ENCODE measurements around the gene JAZF1.

The JAZF1 gene

DNA sequence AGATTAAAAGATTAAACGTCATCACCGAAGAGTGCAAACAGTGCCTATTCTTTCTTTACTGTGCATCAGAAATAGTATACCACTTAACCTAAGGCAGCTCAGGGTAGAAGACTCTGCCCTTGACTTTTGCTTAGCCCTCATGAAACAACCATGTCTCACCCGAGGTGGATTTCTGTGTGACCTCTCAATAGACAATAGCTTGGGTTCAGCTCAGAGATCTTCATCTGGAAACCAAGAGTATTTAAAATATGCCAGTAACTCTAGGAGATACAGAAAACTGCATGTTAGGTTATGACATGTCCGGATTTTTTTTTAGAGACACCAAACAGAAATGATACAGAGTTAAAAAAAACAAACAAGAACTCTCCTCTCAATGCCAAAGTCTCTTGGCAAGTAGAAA, 75.8 kb downstream of the JAZF1 start:
- Histone ChIP-seq H3K27ac (ENCODE audit: low read depth, low read length) (no peak overlapping the region), H3K9me3 (ENCODE audit: control insufficient read depth in 5 of 5, low read length in 5 of 5) (no peaks in the 10 kb centered on the region), H3K4me1 (ENCODE audit: control insufficient read depth in 5 of 5, insufficient read depth in 5 of 5, low read length in 5 of 5) (peaks cover 0 to 3% (median 0%) of the 10 kb centered on the region in 5 donors), H3K9ac (ENCODE audit: low read length in 5 of 5) (no peak overlapping the region), H3K36me3 (ENCODE audit: control insufficient read depth in 5 of 5, insufficient read depth in 5 of 5, low read length in 5 of 5) (no peaks in the 10 kb centered on the region), H3K27me3 (ENCODE audit: control insufficient read depth in 5 of 5, insufficient read depth in 4 of 5, low read length in 5 of 5) (no peaks in the 10 kb centered on the region), H3K4me3 (ENCODE audit: low read depth in 1 of 5, low read length in 5 of 5) (no peak overlapping the region)

DNA sequence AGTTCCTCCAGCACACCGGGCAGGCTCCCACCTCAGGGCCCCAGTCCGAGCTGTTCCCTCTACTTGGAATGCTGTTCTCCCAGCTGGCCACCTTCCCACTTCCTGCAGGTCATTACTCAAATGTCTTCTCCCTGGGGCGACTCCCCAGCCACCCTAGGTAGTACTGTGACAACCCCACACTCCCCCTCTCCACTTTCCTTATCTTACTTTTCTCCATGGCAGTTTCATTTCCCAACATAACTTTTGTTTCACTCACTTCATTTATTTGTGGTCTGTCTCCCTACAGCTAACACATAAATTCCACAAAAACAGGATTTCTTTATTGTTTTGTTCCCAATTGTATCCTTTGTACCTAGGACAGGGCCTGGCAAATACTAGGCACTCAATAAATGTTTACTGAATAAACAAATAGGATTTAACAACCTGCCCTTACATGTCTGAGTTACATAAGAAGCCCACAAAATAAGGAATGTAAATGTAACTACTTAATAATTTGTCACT, 76.5 kb downstream of the JAZF1 start:
- Histone ChIP-seq H3K9me3 (ENCODE audit: control insufficient read depth in 5 of 5, low read length in 5 of 5) (no peaks in the 10 kb centered on the region), H3K4me1 (ENCODE audit: control insufficient read depth in 5 of 5, insufficient read depth in 5 of 5, low read length in 5 of 5) (peaks cover 0 to 3% (median 0%) of the 10 kb centered on the region in 5 donors), H3K27ac (ENCODE audit: low read depth, low read length) (no peak overlapping the region), H3K27me3 (ENCODE audit: control insufficient read depth in 5 of 5, insufficient read depth in 4 of 5, low read length in 5 of 5) (no peaks in the 10 kb centered on the region), H3K9ac (ENCODE audit: low read length in 5 of 5) (no peak overlapping the region), H3K4me3 (ENCODE audit: low read depth in 1 of 5, low read length in 5 of 5) (no peak overlapping the region), H3K36me3 (ENCODE audit: control insufficient read depth in 5 of 5, insufficient read depth in 5 of 5, low read length in 5 of 5) (no peaks in the 10 kb centered on the region)

DNA sequence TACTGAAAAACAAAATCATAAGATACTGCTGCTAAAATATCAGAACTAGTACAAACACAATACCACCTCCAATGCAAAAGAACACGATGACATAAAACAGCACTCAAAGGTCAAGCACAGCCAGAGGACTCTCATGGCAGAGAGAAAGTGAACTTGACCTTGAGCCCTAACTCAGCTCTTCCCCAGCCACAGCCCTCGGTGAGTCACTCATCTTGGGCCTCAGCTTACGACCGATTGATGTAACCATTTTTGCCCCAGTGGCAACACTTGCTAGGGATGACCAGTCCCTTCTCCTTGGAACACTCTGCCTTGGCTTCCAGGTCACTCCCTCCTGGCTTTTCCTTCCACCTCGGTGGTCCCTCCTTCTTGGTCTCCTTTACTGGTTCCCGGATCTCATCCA, 77.8 kb downstream of the JAZF1 start:
- Histone ChIP-seq H3K36me3 (ENCODE audit: control insufficient read depth in 5 of 5, insufficient read depth in 5 of 5, low read length in 5 of 5) (no peaks in the 10 kb centered on the region), H3K4me3 (ENCODE audit: low read depth in 1 of 5, low read length in 5 of 5) (no peak overlapping the region), H3K4me1 (ENCODE audit: control insufficient read depth in 5 of 5, insufficient read depth in 5 of 5, low read length in 5 of 5) (peaks cover 0 to 3% (median 0%) of the 10 kb centered on the region in 5 donors), H3K27me3 (ENCODE audit: control insufficient read depth in 5 of 5, insufficient read depth in 4 of 5, low read length in 5 of 5) (no peaks in the 10 kb centered on the region), H3K9ac (ENCODE audit: low read length in 5 of 5) (no peak overlapping the region), H3K9me3 (ENCODE audit: control insufficient read depth in 5 of 5, low read length in 5 of 5) (no peaks in the 10 kb centered on the region), H3K27ac (ENCODE audit: low read depth, low read length) (no peak overlapping the region)

DNA sequence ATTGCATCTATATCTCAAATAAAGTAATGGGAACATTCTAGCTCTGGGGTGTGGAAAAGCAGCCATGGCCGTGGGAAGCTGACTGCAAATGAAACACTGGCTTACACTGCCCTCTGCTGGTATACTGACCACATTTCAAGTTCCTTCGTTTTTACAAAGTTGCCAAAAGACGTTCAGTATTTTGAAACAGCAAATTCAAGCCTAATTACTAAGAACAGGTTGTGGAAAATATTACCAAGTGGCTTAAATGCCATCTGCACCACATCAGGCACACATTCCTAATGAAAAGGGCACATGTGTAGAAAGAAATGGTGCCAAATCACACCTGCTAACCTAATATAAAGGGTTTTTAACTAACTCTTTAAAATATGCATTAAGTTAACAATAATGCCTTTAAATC, 83.9 kb downstream of the JAZF1 start:
- Histone ChIP-seq H3K36me3 (ENCODE audit: control insufficient read depth in 5 of 5, insufficient read depth in 5 of 5, low read length in 5 of 5) (no peaks in the 10 kb centered on the region), H3K9ac (ENCODE audit: low read length in 5 of 5) (no peak overlapping the region), H3K27me3 (ENCODE audit: control insufficient read depth in 5 of 5, insufficient read depth in 4 of 5, low read length in 5 of 5) (no peaks in the 10 kb centered on the region), H3K9me3 (ENCODE audit: control insufficient read depth in 5 of 5, low read length in 5 of 5) (no peaks in the 10 kb centered on the region), H3K4me3 (ENCODE audit: low read depth in 1 of 5, low read length in 5 of 5) (no peak overlapping the region), H3K27ac (ENCODE audit: low read depth, low read length) (peak overlapping the region; percentile 43), H3K4me1 (ENCODE audit: control insufficient read depth in 5 of 5, insufficient read depth in 5 of 5, low read length in 5 of 5) (peaks cover 0 to 8% (median 4%) of the 10 kb centered on the region in 5 donors)

DNA sequence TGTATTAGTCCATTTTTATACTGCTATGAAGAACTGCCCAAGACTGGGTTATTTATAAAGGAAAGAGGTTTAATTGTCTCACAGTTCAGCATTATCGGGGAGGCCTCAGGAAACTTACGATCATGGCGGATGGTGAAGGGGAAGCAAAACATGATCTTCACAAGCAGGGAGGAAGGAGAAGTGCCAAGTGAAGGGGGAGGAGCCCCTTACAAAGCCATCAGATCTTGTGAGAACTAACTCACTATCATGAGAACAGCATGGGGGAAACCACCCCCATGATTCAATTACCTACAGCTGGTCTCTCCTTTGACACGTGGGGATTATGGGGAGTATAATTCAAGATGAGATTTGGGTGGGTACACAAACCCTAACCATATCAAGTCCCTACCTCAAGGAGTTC, 85.4 kb downstream of the JAZF1 start:
- no peaks in the 10 kb centered on the region for H3K9me3 ChIP-seq (ENCODE audit: control insufficient read depth in 5 of 5, low read length in 5 of 5)
- H3K4me1 ChIP-seq (ENCODE audit: control insufficient read depth in 5 of 5, insufficient read depth in 5 of 5, low read length in 5 of 5): peaks cover 0 to 8% (median 4%) of the 10 kb centered on the region in 5 donors
- no peak overlapping the region for H3K9ac ChIP-seq (ENCODE audit: low read length in 5 of 5)
- H3K27me3 ChIP-seq (ENCODE audit: control insufficient read depth in 5 of 5, insufficient read depth in 4 of 5, low read length in 5 of 5): no peaks in the 10 kb centered on the region
- no peak overlapping the region for H3K27ac ChIP-seq (ENCODE audit: low read depth, low read length)
- no peaks in the 10 kb centered on the region for H3K36me3 ChIP-seq (ENCODE audit: control insufficient read depth in 5 of 5, insufficient read depth in 5 of 5, low read length in 5 of 5)
- H3K4me3 ChIP-seq (ENCODE audit: low read depth in 1 of 5, low read length in 5 of 5): no peak overlapping the region

DNA sequence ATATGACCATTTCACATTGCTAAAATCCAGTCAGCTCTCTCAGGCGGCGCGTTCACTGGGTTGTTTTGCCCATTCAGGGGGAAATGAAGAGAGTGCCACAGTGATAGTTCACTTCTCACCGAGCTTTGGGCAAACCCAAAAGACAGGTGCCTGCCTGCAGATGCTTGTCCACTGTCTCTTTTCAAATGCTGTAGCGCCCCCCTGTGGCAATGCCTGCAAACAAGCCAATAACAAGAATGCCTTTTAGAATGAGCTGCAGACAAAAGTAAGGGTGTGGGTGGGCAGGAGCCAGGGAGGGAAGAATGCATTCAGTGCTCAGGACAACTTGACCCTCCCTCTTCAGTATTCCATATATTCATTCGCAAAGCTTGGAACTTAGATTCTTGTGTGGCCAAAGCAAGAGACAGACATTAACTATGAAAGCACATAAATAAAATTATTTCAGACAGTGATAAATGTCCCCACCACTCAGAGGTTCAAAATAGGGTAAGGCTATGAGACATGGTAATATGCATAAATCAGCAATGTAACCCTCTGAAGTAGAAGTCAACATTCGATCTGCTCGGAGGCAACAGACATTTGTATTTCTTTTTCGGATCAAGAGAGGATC, 86.9 kb downstream of the JAZF1 start:
- Histone ChIP-seq H3K4me3 (ENCODE audit: low read depth in 1 of 5, low read length in 5 of 5) (no peak overlapping the region), H3K27ac (ENCODE audit: low read depth, low read length) (no peak overlapping the region), H3K36me3 (ENCODE audit: control insufficient read depth in 5 of 5, insufficient read depth in 5 of 5, low read length in 5 of 5) (no peaks in the 10 kb centered on the region), H3K27me3 (ENCODE audit: control insufficient read depth in 5 of 5, insufficient read depth in 4 of 5, low read length in 5 of 5) (no peaks in the 10 kb centered on the region), H3K4me1 (ENCODE audit: control insufficient read depth in 5 of 5, insufficient read depth in 5 of 5, low read length in 5 of 5) (peaks cover 0 to 12% (median 9%) of the 10 kb centered on the region in 5 donors), H3K9me3 (ENCODE audit: control insufficient read depth in 5 of 5, low read length in 5 of 5) (no peaks in the 10 kb centered on the region), H3K9ac (ENCODE audit: low read length in 5 of 5) (no peak overlapping the region)

DNA sequence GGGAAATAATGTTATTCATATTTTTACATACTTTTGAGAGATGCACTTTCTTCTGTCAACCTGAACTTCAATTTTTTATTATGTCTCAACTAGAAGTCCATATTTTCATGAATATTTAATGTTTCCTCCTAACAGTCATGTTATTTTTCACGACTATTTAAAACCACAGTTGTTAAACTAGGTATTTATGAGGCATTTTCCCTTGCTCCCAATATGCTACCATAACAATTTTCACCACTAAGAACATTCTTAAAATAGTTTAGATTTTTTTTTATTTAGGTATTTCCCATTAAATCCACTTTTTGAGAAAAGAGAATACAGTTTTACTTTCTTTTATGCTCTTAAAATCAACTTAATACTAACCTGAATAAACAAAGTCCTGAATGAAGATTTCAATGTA, 89.4 kb downstream of the JAZF1 start:
- Histone ChIP-seq H3K4me1 (ENCODE audit: control insufficient read depth in 5 of 5, insufficient read depth in 5 of 5, low read length in 5 of 5) (peaks cover 0 to 17% (median 13%) of the 10 kb centered on the region in 5 donors), H3K9me3 (ENCODE audit: control insufficient read depth in 5 of 5, low read length in 5 of 5) (no peaks in the 10 kb centered on the region), H3K27me3 (ENCODE audit: control insufficient read depth in 5 of 5, insufficient read depth in 4 of 5, low read length in 5 of 5) (no peaks in the 10 kb centered on the region), H3K4me3 (ENCODE audit: low read depth in 1 of 5, low read length in 5 of 5) (no peak overlapping the region), H3K9ac (ENCODE audit: low read length in 5 of 5) (no peak overlapping the region), H3K36me3 (ENCODE audit: control insufficient read depth in 5 of 5, insufficient read depth in 5 of 5, low read length in 5 of 5) (no peaks in the 10 kb centered on the region), H3K27ac (ENCODE audit: low read depth, low read length) (no peak overlapping the region)

DNA sequence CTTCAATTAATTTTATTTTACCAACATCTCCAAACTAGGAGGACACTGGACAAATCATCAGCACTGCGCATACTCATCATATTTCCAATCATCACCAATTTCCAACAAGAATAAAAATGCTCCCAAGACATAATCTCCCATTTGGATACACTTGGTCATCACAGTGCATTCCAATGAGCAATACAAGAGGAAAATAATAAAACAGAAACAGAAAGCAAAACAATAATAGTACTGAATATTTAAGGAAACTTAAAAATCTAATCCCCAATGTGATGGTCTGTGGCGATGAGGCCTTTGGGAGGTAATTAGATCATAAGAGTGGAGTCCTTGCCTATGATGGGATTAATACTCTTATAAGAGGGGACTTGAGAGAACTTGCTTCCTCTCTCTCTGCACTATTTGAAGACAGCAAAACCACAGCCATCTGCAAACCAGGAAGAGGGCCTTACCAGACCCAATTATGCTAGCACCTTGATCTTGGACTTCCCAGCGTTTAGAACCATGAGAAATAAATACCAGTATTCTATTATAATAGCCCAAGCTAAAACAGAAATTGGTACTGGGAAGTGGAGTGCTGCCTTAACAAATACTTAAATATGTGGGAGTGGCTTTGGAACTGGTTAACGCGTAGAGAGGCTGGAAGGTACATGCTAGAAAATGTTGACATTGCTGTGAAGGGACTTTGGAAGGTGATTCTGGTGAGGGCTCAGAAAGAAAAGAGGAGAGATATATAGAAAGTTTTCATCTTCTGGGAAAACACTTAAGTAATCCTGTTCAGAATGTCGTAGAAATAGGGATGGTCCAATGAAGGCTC, 91.5 kb downstream of the JAZF1 start:
- Histone ChIP-seq H3K9ac (ENCODE audit: low read length in 5 of 5) (no peak overlapping the region), H3K27me3 (ENCODE audit: control insufficient read depth in 5 of 5, insufficient read depth in 4 of 5, low read length in 5 of 5) (no peaks in the 10 kb centered on the region), H3K27ac (ENCODE audit: low read depth, low read length) (peak overlapping the region; percentile 43), H3K9me3 (ENCODE audit: control insufficient read depth in 5 of 5, low read length in 5 of 5) (no peaks in the 10 kb centered on the region), H3K4me1 (ENCODE audit: control insufficient read depth in 5 of 5, insufficient read depth in 5 of 5, low read length in 5 of 5) (peaks cover 3 to 26% (median 20%) of the 10 kb centered on the region in 5 donors), H3K36me3 (ENCODE audit: control insufficient read depth in 5 of 5, insufficient read depth in 5 of 5, low read length in 5 of 5) (no peaks in the 10 kb centered on the region), H3K4me3 (ENCODE audit: low read depth in 1 of 5, low read length in 5 of 5) (no peak overlapping the region)

DNA sequence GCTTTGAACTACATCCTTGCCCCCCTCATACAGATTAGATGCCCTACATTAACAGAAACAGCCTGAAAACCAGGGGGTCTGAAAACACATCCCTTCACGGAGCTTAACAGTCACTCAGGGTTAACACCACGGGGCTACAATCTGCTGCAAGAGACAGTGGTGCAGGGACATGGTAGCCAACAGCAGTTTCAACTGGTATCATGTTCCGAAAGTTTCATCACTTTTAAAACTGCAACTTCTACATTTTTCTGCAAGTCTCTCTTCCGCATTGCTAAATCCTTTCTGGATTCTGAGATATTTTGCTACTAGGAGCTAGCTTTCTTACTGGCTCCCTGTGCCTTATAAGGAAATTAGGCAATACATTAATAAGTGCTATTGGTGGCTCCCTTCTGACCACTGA, 92.6 kb downstream of the JAZF1 start:
- Histone ChIP-seq H3K4me1 (ENCODE audit: control insufficient read depth in 5 of 5, insufficient read depth in 5 of 5, low read length in 5 of 5) (peaks cover 3 to 37% (median 29%) of the 10 kb centered on the region in 5 donors), H3K9me3 (ENCODE audit: control insufficient read depth in 5 of 5, low read length in 5 of 5) (no peaks in the 10 kb centered on the region), H3K27ac (ENCODE audit: low read depth, low read length) (peak overlapping the region; percentile 43), H3K4me3 (ENCODE audit: low read depth in 1 of 5, low read length in 5 of 5) (peak overlapping the region in 1 of 5 donors; percentile 29), H3K36me3 (ENCODE audit: control insufficient read depth in 5 of 5, insufficient read depth in 5 of 5, low read length in 5 of 5) (no peaks in the 10 kb centered on the region), H3K9ac (ENCODE audit: low read length in 5 of 5) (no peak overlapping the region), H3K27me3 (ENCODE audit: control insufficient read depth in 5 of 5, insufficient read depth in 4 of 5, low read length in 5 of 5) (no peaks in the 10 kb centered on the region)

DNA sequence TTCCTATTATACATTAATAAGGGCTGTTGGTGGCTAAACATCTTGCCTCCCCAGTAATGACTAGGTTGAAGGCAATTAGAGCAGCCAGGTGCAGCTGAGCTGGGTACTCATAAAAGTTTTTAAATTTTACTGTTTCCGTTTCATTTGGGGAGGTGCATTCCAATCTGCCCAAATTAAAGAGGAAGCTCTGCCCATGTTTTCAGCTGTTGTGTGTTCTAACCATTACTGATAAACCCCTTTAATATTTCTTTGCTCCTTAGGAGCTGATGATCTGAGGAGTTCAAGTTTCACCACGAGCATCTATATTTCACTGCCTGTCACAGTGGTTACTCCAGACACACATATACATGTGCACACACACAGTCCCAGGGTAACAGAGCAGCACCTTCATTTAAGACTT, 94.4 kb downstream of the JAZF1 start:
- no peaks in the 10 kb centered on the region for H3K27me3 ChIP-seq (ENCODE audit: control insufficient read depth in 5 of 5, insufficient read depth in 4 of 5, low read length in 5 of 5)
- no peaks in the 10 kb centered on the region for H3K36me3 ChIP-seq (ENCODE audit: control insufficient read depth in 5 of 5, insufficient read depth in 5 of 5, low read length in 5 of 5)
- no peak overlapping the region for H3K9ac ChIP-seq (ENCODE audit: low read length in 5 of 5)
- no peak overlapping the region for H3K4me3 ChIP-seq (ENCODE audit: low read depth in 1 of 5, low read length in 5 of 5)
- H3K4me1 ChIP-seq (ENCODE audit: control insufficient read depth in 5 of 5, insufficient read depth in 5 of 5, low read length in 5 of 5): peaks cover 3 to 46% (median 37%) of the 10 kb centered on the region in 5 donors
- H3K9me3 ChIP-seq (ENCODE audit: control insufficient read depth in 5 of 5, low read length in 5 of 5): no peaks in the 10 kb centered on the region
- no peak overlapping the region for H3K27ac ChIP-seq (ENCODE audit: low read depth, low read length)
